Lower lobe of right lung (tissue), 2 donors: ENCODE data around the gene MBD1. TPM values are rescaled to one million over a fixed set of nuclear protein-coding genes. Genes with fewer than 3 reads are reported as not detected.
"Not testable (repeated sequence)": the region's sequence is repeated elsewhere in the genome, so short reads cannot be mapped to it uniquely, and the experiment has no call there.

Experiments
- ATAC-seq, 2 donors: fragments of 200-7000 bp; cut with Tn5 transposase; one replicate each; pipeline ENCODE4 v1.9.1; 2020 to 2022; ENCODE audit warnings: mild to moderate bottlenecking in 2 of 2, moderate library complexity in 2 of 2
- DNase-seq: peaks from one replicate; pipeline ENCODE4 v3.0.0-alpha.2; 2020
- H3K27ac ChIP-seq: fragments of 200-600 bp; one replicate; pipeline ENCODE4 v1.8.0; 2022
- H3K27me3 ChIP-seq: fragments of 200-600 bp; one replicate; pipeline ENCODE4 v1.8.0; 2022; ENCODE audit warnings: low read depth
- H3K36me3 ChIP-seq: fragments of 200-600 bp; one replicate; pipeline ENCODE4 v1.8.0; 2022; ENCODE audit warnings: mild to moderate bottlenecking
- H3K4me1 ChIP-seq: fragments of 200-600 bp; one replicate; pipeline ENCODE4 v1.8.0; 2022
- H3K4me3 ChIP-seq: fragments of 200-600 bp; one replicate; pipeline ENCODE4 v1.8.0; 2022; ENCODE audit warnings: mild to moderate bottlenecking
- H3K9me3 ChIP-seq: fragments of 200-600 bp; one replicate; pipeline ENCODE4 v1.8.0; 2022
- intact Hi-C: fragments of 100-400 bp; cut with DNase I; formaldehyde crosslinking; loops from one replicate; pipeline ENCODE4 v1.11.0; 2022
- total RNA-seq: library from RNA; stranded (reverse); fragmentation: NEBNext Ultra II Directional; extraction: Animal tissue kit (Norgen Biotek cat#: 25700); gene quantifications from one replicate; pipeline ENCODE4 v1.2.1, GENCODE V29; 2021
- TF ChIP-seq, protein P1 (sequence below): fragments of 200-600 bp; IDR thresholded peaks from one replicate; pipeline ENCODE4 v1.8.0; 2022; ENCODE audit warnings: antibody characterized with exemption, mild to moderate bottlenecking
- donor health status: DM: no; HTN: yes; CAD: no; lungs with severe emphysema.

MBD1 gene
- total RNA-seq, 1 donor from 2014 or later = 64.1 TPM

DNA sequence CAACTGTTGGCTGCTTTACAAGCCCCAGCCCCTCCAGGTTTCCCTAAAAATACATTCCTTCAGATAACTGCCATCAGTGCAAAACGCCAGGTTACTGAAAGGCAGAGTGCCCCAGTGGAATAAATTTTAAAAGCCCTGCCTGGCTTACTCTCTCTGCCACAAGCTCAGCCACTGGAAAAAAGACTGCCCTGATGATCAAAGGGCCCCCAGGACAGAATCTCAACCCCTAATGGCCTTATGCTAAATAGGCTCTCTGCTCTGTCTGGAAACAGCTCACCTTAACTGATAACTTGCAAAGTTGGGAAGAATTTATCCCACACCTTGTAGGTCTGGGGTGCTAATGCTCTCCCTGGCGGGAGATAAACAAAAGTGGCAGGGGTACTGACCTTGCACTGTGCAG lies 48.9 kb downstream of the MBD1 start:
- TF ChIP-seq, protein P1, sequence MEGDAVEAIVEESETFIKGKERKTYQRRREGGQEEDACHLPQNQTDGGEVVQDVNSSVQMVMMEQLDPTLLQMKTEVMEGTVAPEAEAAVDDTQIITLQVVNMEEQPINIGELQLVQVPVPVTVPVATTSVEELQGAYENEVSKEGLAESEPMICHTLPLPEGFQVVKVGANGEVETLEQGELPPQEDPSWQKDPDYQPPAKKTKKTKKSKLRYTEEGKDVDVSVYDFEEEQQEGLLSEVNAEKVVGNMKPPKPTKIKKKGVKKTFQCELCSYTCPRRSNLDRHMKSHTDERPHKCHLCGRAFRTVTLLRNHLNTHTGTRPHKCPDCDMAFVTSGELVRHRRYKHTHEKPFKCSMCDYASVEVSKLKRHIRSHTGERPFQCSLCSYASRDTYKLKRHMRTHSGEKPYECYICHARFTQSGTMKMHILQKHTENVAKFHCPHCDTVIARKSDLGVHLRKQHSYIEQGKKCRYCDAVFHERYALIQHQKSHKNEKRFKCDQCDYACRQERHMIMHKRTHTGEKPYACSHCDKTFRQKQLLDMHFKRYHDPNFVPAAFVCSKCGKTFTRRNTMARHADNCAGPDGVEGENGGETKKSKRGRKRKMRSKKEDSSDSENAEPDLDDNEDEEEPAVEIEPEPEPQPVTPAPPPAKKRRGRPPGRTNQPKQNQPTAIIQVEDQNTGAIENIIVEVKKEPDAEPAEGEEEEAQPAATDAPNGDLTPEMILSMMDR = no peak
- no peaks in the 10 kb centered on the region for H3K9me3 ChIP-seq
- DNase-seq (no peak), ATAC-seq (no peak)
- H3K27me3 ChIP-seq = no peaks in the 10 kb centered on the region
- intact Hi-C loops = no loop called here
- H3K4me3 ChIP-seq = no peak overlapping the region
- no peak overlapping the region for H3K27ac ChIP-seq
- no peaks in the 10 kb centered on the region for H3K4me1 ChIP-seq
- no peaks in the 10 kb centered on the region for H3K36me3 ChIP-seq

DNA sequence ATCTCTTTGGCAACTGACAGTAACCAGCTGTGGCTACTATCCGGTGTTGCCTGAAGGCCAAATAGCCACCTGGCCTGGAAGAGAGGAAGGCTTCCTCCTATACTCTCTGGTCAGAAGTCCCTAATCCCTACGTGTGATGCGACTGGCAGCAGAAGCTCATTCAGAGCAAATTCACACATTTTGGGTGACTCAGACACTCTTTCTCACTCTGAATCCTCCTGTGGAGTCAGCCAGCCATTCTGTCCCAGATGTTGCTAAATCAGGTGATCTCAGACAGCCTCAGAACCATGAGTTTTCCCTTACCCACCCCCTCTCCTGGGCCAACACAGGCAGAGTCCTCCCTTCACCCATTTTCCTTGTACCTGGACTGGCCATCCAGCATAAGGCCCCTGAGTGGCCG lies 49.7 kb downstream of the MBD1 start:
- Histone ChIP-seq H3K4me3 (no peak overlapping the region), H3K36me3 (no peaks in the 10 kb centered on the region), H3K4me1 (no peaks in the 10 kb centered on the region), H3K27me3 (no peaks in the 10 kb centered on the region), H3K27ac (no peak overlapping the region), H3K9me3 (no peaks in the 10 kb centered on the region)
- TF ChIP-seq, protein P1 = no peak
- no peak for DNase-seq
- intact Hi-C loops = no loop called here
- no peak for ATAC-seq

DNA sequence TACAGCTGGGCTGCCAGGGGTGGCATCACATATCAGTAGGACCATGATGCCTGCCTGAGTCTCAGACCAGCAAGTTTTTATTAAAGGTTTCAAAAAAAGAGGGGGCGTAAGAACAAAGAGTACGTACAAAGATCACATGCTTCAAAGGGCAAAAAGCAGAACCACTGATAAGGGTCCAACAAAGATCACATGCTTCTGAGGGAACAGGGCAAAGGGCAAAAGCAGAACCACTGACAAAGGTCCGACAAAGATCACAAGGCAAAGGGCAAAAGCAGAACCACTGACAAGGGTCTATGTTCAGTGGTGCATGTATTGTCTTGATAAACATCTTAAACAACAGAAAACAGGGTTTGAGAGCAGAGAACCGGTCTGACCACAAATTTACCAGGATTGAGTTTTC lies 61.1 kb downstream of the MBD1 start:
- H3K4me1 ChIP-seq, H3K27me3 ChIP-seq, DNase-seq, H3K27ac ChIP-seq, H3K4me3 ChIP-seq, H3K36me3 ChIP-seq, ATAC-seq, intact Hi-C loops, H3K9me3 ChIP-seq: not testable (repeated sequence)

Other genes starting within 250 kb of the MBD1 start
- gene MYO5B, start 86.4 kb downstream of the MBD1 start, total RNA-seq = 23.3 TPM
- gene CFAP53, start 15.0 kb downstream of the MBD1 start, total RNA-seq = 3.7 TPM
- 60.2 TPM for gene CXXC1, start 6.2 kb upstream of the MBD1 start, total RNA-seq
- gene SKA1, start 93.5 kb upstream of the MBD1 start, total RNA-seq = 1.2 TPM